Activated CD8-positive, alpha-beta memory T cell treated with anti-CD3 and anti-CD28 coated beads, Interleukin-2, amount 50 U/mL, for 1 hour (primary cell): ENCODE data around the gene TOR4A.
"Not testable (repeated sequence)": the region's sequence is repeated elsewhere in the genome, so short reads cannot be mapped to it uniquely, and the experiment has no call there.

Source experiments
- DNase-seq: peaks from one replicate; pipeline ENCODE4 v3.0.0-alpha.2; 2020; ENCODE audit errors: extremely low read depth

The TOR4A gene

DNA sequence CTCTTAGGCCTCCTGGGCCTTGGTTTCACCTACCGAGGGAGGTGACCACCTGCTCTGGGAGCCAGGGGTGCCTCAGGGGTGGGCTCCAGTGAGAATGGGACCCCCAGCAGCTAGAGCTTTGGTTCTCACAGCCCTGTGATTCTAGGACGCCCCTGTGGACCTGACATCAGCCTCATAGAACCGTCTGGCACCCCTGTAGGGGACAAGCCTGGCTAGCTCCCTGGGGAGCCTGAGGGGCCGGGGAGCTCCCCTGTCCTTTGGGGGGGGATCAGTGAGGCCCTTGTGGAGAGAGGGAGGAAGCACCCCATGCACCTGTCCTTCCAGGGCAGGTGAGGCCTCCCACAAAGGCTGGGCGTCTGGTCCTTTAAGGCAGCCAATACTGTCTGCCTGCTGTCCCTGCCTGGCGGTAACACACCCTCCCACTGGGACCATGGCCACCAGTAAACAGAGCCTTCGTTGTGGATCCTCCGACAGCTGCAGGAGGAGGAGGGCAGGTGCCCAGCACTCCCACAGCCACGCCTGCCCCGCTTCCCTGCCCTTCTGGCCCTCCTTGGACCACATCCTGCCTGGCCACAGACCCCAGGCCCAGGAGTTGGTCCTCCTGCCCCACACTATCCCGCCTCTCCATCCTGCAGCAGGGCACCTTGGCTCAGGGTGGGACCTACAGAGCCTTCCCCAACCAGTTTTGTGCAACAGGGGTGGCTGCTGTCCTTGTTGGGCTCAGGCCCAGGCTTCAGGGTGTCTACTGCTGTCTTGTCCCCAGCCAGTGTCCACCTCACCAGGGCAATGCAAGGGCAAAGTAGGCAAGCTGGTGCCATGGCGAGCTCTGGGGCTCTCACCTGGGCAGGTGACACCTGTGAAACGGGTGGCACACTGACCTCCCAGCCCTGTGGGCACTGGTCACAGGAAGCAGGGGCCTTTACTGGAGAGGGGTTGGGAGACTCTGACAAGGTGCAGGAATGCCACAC is 39.5 kb upstream of the TOR4A start:
- no peak for DNase-seq

DNA sequence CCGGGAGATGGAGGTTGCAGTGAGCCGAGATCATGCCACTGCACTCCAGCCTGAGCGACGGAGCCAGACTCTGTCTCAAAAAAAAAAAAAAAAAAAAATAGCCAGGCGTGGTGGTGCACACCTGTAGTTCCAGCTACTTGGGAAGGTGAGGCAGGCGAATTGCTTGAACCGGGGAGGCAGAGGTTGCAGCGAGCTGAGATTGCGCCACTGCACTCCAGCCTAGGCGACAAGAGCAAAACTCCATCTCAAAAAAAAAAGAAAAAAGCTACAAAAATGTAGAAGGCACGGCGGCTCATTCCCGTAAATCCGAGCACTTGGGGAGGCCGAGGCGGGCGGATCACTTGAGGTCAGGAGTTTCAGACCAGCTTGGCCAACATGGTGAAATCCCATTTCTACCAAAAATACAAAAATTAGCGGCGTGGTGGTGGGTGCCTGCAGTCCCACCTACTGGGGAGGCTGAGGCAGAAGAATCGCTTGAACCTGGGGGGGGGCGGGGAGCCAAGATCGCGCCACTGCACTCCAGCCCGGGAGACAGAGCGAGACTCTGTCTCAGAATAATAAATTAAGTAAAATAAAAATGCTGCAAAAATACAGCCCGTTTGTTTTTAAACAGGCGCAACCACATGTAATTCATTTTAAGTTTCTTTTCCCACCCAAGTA is 37.9 kb upstream of the TOR4A start:
- not testable (repeated sequence) for DNase-seq

DNA sequence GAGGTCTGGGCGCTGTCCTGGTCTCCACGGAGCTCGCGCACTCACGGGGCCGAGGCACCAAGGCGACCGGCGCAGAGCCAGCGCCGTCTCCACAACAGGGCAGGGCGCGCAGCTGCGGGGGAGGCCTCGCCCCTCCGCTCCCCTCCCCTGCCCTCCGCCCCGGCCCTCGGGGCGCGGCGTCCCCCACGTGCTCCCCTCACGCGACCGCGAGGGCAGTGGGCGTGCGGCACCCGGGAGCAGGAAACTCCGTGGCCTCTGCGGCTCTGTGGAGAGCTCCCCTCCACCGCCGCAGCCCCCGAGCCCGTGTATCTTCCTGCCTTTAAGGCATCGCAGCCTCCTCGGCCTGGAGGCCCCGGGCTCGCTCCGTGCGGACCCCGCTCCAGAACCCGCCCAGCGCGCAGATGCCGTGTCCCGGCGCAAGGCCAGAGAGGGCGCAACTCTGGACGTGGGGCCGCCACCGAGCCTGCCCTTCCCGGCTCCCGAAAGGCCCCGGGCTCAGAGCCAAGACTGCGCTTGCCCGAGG is 37.1 kb upstream of the TOR4A start:
- DNase-seq = peak; percentile 18

DNA sequence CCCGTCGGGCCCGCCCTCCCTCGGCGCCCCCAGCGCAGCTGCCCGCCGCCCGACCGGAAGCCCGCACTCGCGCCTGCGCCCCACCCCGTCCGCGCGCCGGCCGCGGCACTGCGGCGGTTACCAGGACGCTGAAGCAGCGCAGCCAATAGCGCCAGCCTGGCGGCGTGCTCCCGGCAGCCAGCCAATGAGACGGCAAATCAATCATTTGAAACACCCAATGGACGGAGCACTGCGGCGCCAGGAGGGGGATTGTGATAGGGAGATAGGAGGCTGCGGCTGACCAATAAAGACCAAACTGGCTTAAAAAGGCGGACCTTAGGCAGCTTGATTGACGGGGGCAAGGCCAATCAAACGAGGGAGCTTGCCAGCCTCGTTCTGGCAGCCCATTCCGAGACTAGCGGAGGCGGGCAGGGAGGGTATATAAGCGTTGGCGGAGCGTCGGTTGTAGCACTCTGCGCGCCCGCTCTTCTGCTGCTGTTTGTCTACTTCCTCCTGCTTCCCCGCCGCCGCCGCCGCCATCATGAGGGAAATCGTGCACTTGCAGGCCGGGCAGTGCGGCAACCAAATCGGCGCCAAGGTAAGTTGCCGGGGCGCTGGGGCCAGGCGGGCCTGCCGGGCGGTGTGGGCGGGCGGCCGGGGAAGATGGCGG is 36.6 kb upstream of the TOR4A start, which contains the start of gene TUBB4B:
TUBB4B (plus strand) TSS at position 447 of the 649 bp plus-strand sequence; CDS start at position 521, 74 bp downstream.
- peak; percentile 98 for DNase-seq

DNA sequence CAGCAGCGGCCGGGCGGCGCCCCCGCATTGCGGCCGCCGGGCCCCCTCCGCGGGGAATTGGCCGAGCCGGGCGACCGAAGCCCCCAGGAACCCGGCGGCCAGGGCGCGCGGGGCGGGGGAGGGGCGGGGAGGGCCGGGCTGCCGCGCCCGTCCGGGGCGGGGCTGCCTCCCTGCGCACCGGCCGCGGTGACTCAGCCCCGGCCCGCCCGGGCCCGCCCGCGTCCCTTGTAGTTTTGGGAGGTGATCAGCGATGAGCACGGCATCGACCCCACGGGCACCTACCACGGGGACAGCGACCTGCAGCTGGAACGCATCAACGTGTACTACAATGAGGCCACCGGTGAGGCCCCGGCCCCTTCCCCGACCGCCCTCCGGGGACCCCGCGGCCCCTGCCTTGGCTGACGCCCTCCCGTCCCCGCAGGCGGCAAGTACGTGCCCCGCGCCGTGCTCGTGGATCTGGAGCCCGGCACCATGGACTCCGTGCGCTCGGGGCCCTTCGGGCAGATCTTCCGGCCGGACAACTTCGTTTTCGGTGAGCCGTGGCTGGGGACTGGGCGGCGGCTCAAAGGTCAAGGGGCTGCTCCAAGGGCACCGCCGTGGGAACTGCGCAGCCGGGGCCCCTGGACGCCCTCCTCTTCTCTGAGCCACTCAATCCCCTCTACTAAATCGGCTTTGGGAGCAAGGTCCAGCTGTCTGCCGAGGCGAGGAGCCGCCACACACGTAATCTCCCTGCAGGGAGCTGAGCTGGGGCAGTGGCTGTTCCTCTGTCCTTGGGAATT is 35.8 kb upstream of the TOR4A start:
- peak; percentile 20 for DNase-seq

DNA sequence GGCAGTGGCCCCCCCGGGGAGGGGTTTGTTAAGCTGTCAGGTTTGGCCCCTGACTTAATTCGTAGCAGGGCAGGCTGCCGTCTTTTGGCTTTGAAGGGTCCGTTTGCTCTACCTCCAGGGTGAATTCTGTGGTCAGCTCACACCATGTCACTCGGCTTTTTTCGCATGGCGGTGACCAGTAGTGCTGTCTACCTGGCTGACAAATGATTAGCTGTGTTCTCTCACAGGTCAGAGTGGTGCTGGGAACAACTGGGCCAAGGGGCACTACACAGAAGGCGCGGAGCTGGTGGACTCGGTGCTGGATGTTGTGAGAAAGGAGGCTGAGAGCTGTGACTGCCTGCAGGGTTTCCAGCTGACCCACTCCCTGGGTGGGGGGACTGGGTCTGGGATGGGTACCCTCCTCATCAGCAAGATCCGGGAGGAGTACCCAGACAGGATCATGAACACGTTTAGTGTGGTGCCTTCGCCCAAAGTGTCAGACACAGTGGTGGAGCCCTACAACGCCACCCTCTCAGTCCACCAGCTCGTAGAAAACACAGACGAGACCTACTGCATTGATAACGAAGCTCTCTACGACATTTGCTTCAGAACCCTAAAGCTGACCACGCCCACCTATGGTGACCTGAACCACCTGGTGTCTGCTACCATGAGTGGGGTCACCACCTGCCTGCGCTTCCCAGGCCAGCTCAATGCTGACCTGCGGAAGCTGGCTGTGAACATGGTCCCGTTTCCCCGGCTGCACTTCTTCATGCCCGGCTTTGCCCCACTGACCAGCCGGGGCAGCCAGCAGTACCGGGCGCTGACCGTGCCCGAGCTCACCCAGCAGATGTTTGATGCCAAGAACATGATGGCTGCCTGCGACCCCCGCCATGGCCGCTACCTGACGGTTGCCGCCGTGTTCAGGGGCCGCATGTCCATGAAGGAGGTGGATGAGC is 35.0 kb upstream of the TOR4A start:
- DNase-seq = no peak

DNA sequence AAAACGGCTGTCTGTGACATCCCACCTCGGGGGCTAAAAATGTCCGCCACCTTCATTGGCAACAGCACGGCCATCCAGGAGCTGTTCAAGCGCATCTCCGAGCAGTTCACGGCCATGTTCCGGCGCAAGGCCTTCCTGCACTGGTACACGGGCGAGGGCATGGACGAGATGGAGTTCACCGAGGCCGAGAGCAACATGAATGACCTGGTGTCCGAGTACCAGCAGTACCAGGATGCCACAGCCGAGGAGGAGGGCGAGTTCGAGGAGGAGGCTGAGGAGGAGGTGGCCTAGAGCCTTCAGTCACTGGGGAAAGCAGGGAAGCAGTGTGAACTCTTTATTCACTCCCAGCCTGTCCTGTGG is 34.3 kb upstream of the TOR4A start:
- DNase-seq = not testable (repeated sequence)

DNA sequence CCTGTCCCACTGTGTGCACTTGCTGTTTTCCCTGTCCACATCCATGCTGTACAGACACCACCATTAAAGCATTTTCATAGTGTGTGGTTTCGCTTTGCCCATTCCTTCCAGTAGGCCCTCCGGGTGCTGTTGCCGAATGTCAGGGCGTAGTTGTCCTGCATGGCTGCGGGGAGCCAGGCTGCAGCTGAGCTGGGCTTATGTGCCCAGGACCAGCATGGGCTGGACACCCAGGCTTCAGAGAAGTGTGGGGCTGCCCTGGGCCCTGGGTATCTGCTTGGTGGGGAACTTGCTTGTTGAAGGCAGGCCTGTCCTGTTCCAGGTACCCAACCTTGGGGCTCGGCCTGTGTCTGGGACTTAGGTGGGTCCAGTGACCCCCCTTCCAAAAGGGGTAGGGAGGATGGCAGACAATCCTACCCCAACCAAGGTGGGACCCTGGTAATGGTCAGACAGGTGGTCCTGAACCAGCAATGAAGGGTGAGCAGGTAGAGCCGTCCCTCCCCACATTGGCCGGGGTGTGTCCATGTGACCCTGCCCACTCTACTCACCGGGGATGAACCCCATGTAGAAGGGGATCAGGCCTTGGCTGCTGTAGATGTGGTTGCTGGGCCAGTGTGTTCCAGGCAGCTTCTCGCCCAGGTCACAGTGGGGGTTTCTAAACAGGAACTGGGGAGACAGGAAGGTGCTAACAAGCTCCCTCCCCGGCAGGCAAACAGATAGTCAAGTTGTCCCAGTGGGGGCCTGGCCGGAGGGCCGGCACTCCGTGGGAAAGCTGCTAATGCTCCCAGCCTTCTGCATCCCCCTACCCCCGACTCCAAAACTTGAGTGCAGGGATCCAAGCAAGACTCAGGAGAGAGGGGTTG is 33.7 kb upstream of the TOR4A start:
- DNase-seq = no peak

DNA sequence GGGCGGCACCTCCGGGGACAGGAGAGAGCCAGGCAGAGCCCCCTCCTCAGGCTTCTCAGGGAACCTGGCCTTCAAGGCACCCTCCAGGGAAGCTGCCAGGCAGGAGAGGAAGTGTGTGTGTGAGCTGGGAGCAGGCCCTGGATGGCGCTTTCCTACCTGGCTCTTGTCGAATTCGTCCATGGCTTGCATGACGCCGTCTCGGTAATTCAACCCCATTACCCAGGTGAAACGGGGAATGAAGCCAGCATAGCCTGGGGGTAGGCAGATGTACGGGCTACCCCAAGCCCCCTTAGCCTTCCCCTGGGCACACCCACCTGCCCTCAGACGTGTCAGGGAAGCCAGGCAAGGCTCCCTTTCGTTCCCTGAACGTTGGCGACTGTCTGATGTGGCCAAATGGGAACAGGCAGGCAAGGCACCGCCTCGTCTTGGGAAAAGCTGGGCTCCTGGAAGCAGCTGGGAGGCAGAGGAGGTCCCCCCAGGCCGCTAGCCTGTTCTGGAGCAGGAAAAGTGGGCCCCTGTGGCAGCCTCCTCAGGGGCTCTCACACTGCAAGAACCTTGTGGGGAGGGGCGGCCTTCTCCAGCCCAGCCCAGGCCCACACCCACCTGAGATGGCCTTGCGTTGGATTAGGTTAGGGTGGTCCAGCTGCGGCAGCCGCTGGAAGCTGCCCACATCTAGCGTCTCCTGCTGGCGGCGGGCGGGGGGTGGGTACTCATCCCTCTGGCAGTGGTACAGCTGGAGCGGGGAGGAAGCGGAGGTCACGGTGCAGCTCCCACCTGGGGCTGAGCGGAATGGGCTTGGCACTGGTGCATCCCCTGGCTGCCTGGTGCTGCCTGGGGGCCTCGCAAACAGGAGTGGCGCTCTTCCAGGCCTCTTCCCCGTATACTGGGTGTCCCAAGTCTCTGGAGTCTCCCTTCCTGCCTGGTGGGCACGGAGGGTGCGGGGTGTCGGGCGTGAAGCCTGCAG is 32.8 kb upstream of the TOR4A start:
- no peak for DNase-seq

DNA sequence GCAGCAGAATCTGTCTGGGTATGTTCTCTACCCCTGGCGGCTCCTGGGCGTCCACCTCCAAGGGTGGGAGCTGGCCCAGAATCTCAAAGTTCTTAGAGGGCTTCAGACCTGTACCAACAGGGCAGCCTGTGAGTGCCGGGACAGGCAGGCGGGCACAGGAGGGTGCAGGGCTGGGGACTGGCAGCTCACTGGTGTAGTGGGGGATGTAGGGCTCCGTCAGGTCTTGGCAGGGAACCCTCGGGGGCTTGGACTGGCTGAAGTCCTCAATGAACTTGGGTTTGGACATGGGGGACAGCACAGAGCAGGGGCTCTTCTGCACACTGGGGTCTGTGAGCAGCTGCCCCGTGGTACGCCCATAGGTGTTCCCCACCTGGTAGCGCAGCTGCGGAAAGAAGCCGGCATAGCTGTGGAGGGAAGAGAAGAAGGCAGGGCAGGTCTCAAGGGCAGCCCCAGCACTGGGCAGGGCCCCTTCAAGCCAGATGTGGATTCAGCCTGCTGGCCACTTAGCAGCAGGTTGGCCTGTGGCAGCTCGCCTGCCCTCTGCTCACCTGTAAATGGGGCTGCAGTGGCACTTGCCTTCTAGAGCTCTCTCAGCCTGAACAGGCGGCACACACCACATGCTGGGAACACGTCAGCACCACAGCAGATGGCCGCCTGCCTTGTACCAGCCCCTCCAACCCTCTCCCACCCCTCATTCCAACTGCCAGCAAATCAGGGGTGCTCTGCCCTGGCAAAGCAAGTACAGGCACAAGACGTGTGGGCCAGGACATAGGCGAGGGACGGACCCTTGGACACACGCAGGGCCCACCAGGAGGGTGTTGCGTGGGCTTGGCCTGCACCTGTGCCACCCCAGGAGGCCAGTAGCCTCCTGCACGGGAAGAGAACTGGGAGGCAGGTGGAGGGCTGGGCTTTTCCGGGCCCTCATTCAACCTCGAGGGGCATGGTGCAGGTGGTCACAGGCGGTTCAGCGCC is 31.8 kb upstream of the TOR4A start:
- DNase-seq = no peak

DNA sequence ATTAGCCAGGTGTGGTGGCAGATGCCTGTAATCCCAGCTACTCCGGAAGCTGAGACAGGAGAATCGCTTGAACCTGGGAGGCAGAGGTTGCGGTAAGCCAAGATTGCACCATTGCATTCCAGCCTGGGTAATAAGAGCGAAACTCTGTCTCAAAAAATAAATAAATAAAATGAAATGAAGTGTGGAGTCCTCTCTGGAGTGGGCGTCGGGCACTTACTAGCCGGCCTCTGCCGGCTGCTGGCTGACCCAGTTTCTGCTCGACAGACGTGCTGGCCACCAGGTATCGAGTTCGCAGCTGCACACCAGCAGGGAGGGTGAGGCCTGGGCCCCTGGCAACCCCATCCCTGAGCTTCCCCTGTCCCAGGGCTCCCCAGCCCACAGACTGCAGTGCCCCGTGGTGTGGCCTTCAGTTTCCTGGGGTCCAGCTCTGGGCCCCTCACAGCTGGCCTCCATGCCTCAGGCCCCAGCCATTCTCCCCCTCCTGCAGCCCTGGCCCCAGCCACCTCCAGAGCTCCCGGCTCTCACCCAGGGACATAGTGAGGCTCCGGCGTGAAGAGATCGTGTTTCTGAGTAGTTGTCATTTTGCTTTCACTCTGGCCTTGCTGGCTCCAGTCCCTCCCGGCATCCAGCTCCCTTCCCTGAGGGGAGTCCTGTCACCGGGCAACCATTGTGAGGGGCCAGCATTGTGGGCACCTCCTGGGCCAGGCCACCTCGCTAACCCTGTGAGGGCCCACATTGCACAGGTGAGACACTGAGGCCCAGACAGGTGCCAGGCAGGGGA is 30.2 kb upstream of the TOR4A start:
- no peak for DNase-seq

DNA sequence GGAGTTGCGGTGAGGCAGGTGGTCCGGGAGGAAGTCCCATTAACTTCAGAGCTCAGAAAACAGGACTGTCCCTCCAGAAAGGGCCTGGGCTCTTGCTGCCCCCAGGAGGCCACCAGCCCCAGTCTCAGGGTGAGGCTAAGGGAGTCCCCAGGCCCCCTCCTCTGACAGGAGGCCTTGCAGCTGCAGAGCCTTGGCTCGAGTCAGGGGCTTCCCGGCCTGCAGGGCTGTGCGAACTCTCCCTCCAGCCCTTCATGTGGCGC is 29.7 kb upstream of the TOR4A start:
- no peak for DNase-seq

DNA sequence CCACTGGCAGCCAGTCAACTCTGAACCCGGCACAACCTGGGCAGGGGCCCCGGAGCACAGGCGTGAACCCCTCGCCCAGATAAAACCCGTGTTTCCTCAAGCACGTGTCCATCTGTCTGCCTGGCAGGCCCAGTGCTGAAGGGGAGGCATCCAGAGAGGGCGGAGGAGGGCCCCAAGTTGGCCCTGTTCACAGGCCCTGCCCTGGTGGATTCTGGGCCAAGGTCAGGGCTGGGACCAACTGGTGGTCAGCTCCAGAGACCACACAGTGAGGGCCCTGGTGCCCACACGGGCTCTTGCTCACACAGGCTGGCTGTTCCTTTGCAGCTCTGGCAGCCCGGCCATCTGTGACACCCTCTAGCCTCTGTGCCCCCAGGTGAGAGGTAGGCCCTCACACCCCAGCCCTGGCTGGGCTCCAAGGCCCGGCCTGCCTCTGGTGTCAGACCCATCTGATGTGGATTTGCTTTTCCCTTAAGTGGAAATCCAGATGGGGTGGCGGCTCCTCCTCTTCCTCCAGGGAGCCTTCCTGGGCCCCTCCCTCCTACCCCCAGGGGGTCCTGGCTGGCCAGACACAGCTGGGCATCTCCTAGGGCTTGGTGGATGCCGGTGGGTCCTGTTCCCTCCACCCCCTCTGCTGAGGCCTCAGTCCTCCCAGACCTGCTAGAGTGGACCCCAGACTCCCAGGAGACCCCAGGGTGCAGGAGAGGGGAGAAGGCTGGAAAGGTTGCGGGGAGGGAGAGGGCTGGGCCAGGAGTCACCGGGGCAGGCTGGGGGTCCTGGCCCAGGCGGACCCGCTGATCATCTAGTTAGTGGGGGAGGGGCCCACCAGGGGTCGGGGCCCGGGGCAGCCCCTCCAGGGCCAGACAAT is 27.0 kb upstream of the TOR4A start:
- DNase-seq = no peak

DNA sequence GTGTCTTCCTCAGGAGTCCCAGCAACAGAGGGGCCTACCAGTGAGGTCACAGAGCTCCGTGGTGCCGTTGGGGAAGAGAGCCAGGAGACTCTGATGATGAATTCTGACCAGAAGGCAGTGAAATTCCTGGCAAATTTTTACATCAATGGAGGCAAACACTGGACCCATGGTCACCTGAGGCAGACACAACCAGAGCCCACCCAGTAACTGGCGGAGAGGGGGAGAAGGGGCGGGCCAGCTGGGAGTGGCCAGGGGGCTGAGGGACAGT is 26.4 kb upstream of the TOR4A start, which contains the start of gene STPG3:
STPG3 (plus strand) TSS at position 93 of the 268 bp plus-strand sequence; CDS start at position 94, 1 bp downstream.
- DNase-seq = no peak

DNA sequence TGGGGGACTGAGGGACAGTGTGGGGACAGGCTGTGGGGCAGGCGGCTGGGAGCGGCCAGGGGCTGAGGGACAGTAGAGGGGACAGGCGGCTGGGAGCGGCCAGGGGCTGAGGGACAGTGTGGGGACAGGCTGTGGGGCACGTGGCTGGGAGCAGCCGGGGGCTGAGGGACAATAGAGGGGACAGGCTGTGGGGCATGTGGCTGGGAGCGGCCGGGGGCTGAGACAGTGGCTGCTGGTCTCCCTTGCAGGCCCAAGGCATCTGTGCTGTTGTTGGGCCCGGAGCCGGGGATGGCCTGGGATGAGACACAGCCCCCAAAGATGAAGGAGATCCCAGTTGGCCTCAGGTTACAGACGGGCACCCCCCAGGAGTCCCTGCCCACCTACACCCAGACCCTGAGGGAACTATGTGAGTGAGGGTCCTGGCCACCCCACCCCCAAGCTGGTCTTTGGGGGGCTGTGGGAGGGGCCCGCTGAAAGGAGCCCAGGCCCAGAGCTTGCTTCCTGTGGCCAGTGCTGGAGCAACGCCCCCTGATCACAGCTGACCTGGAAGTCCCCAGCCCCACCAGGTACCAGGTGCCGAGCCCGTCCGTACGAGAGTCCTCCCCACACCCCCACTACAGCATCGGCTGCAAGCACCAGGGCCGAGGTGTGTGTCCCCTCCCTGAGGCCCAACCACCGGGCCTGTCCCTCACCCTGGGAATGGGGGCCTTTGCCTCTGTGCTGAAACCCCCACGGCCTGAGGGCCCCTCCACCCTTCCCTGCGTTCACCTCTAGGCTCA is 25.8 kb upstream of the TOR4A start:
- DNase-seq = no peak
